ENCODE measurements around the gene ITPK1.

GRCh38 chr14:93059260-93059659, 56.5 kb downstream of the ITPK1 start:
- TF ChIP-seq EZH2 (IDR thresholded peaks at IDR 0.05; ENCODE audit: low read length, unreplicated experiment) (no peak), CTCF (conservative IDR thresholded peaks at IDR 0.05; ENCODE audit: low read depth, low read length) (no peak)

Measured in PC-3 (cell line).